GM21390 (cell line): ENCODE measurements around the gene INHA.

Experiments used
- ATAC-seq: cut with Tn5 transposase; IDR thresholded peaks from one replicate; pipeline ENCODE4 v1.9.1; 2021; ENCODE audit not compliant: unreplicated experiment

Gene INHA

GRCh38 chr2:219573166-219573565 lies 1.1 kb downstream of the INHA start:
- no peak for ATAC-seq

GRCh38 chr2:219574484-219575311 lies 2.6 kb downstream of the INHA start:
- ATAC-seq: no peak

- ATAC-seq: no peak
Observed at GRCh38 chr2:219575566-219576504, 3.7 kb downstream of the INHA start.

GRCh38 chr2:219576505-219577388 lies 4.6 kb downstream of the INHA start:
- ATAC-seq: no peak

DNA sequence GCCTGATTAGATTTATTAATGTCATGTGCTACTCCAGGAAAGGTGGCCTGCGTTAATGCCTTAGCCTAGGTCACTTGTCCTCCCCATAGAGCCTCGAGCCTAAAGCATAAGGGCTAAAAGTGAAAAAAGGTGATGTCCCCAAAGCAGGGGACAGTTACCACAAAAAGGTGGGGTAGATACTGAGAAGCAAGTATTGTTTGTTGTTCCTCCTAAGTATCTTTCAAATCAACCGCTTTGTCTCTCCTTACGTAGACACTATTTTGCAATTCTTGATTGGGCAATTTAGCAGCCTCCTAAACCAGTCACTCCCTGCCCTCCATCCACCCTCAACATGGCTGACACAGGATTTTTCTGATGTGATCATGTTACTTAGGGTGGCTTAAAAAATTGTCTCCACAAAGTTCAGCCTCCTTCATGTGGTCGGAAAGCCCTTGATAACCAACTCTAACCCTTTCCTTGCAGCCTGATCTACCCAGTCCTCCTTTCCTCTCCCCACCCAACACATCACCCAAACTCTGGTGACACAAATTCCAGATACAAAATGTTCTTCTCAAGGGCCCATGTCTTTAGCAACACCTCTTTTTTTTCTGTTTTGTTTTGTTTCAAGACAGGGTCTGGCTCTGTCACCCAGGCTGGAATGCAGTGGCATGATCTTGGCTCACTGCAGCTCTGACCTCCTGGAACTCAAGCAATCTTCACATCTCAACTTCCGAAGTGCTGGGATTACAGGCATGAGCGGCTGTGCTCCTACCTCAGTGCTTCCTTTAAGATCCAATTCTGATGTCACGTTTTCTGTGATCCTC lies 6.9 kb downstream of the INHA start:
- no peak for ATAC-seq

DNA sequence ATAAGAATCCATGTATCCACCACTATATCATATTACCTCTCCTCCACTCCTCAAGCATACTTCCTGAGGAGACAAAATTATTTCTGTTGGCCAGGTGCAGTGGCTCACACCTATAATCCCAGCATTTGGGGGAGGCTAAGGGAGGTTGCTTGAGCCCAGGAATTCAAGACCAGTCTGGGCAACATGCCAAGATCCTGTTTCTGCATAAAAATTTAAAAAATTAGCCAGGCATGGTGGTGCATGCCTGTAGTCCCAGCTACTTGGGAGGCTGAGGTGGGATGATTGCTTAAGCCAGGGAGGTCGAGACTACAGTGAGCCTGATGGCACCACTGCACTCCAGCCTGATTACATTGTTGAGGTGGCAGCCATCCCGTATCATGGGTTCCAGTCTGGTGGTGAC lies 9.2 kb downstream of the INHA start:
- no peak for ATAC-seq

DNA sequence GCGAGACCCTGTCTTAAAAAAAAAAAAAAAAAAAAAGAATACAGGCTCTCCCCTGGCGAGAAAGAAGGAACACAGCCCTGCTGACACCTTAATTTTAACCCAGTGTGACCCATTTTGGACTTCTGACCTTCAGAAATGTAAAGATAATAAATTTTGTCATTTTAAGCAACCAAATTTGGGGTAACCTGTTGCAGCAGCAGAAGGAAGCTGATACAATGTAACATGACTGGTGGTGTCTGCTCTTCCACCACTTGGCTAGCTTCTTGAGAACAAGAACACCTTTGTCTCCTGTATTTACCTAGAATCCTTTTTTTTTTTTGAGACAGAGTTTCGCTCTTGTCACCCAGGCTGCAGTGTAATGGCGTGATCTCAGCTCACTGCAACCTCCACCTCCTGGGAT lies 19.0 kb downstream of the INHA start:
- ATAC-seq: no peak

DNA sequence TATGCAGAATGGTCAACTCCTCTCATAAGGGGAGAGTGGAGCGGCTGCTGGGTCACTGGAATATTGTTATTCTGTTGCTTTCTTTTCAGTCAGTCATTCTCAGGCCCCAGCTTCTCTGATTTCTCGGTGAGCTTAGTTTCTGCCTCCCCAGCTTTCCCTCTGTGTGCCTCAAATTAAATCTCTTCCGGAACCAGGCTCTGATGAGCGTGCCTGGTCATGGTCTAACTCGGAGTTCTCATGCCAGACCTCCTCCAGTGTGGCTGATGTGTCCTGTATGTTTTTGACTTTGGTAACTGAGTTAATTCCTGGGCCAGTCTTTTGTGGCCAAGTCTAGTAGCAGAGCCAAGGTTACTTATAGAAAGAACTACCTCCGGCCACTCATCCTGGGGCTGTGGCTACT lies 20.6 kb downstream of the INHA start:
- ATAC-seq: no peak

DNA sequence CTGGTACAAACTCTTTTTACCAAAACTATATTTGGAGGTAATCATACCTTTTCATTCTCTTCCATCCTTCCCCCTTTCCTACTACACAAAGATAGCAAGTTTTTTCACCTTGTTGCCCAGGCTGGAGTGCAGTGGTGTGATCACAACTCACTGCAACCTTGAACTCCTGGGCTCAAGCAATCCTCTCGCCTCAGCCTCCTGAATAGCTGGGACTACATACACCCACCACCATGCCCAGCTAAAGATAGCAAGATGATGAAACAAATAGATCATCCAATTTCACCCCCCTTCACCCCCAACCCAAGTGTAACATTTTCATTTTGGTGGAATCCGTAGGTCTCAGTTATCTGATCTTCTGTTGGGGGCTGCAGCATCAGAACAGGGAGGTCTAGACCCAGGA lies 21.0 kb downstream of the INHA start:
- no peak for ATAC-seq

- ATAC-seq: no peak
Observed at GRCh38 chr2:219595256-219595655, 23.1 kb downstream of the INHA start.

DNA sequence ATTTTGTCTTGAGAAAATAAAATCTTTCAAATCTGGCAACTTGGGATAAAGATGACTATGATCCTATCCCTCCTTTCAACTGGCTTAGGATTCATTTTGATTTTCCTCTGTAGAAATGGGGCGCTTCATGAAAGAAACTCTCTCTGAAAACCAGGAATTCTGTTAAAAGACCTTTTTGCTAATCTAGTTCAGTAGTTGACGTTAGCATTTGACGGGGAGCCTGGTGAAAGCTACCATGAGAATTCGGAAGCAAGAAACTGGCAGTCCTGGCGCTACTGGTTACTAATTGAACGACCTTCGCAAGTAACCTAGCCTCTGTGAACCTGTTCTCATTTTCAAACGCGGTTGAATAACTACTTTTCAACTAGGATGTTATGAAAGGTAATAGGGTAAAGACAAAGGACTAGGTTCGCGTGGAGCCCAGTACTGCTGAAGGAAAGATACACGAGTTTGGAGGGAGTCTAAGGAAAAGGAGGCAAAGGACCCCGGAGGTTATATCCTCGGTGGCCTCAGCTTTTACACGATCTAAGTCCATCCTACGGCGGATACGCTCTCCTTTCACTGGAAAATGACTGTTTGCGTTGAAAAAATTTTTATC lies 24.9 kb downstream of the INHA start:
- ATAC-seq: peak; percentile 12

DNA sequence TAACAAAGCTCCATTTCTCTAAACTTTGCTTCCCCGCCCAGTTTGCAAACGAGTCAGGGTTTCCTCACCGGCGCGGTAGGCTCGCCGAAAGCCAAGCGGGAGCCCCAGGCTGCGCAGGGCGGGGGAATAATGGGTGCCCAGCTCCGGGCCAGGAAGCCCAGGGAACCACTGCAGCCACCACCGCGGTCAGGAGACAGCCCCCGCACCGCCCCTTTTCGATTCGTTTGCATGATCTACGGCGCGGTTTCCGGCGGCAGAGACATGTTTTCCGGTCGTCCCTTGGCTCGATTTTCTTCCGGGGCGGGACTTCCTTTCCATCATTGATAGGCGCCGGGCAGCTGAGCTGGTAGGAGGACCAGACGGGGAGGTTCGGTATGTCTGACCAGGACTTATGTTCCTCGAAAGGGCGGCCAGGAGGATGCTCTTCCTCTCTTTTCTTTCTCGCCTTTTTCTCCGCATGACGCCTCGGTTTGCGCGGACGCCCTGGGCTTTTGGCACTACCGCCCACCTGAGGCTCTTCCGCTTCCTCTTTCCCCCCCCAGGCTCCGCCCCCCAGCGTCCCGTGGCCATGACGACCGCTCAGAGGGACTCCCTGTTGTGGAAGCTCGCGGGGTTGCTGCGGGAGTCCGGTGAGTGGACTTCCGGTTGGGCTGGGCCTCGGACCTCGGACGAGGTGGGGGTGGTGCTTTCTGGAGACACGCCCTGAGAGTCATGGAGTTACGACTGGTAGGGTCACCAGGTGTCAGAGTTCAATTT lies 25.6 kb downstream of the INHA start, which contains the start of gene STK11IP:
STK11IP (plus strand) TSS at position 306 of the 756 bp plus-strand sequence; CDS start at position 569, 263 bp downstream.
- ATAC-seq: peak; percentile 90

- no peak for ATAC-seq
Observed at GRCh38 chr2:219598308-219599078, 26.4 kb downstream of the INHA start.

GRCh38 chr2:219603771-219604170 lies 31.7 kb downstream of the INHA start:
- no peak for ATAC-seq

- ATAC-seq: no peak
Observed at GRCh38 chr2:219605607-219605954, 33.5 kb downstream of the INHA start.

GRCh38 chr2:219607931-219608330 lies 35.8 kb downstream of the INHA start:
- ATAC-seq: no peak

DNA sequence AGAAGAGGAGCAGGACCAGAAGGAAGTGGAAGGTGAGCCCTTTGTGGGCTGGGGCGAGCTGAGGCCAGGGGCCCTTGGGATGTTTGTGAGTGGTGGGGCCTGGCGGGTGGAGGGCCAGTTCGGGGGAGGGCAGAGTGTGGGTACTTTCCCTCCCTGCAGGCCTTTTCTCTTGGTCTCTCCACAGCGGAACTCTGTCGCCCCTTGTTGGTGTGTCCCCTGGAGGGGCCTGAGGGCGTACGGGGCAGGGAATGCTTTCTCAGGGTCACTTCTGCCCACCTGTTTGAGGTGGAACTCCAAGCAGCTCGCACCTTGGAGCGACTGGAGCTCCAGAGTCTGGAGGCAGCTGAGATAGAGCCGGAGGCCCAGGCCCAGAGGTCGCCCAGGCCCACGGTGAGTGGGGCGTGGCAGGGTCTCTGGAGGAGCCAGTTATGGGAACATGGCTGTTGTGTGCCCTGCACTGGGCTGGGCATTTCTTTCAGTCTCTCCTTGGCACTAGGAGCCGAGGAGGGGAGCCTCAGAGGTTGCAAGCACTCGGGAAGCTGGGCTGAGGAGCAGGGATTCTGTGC lies 36.4 kb downstream of the INHA start:
- ATAC-seq: no peak
